Lower leg skin (tissue), 3 donors: Measurements from ENCODE around the gene CDKN2B-AS1.

Experiments used
- POLR2A ChIP-seq, 2 donors: fragments of 450-650 bp; IDR thresholded peaks; one replicate each; pipeline ENCODE4 v1.6.1; 2016 to 2017; ENCODE audit warnings: antibody characterized with exemption in 2 of 2, mild to moderate bottlenecking in 1 of 2, moderate library complexity in 1 of 2
- TF ChIP-seq, protein P1 (sequence below), 3 donors: fragments of 450-650 bp; IDR thresholded peaks; one replicate each; pipeline ENCODE4 v1.5.1; 2016; ENCODE audit warnings: antibody characterized with exemption in 3 of 3, mild to moderate bottlenecking in 3 of 3, moderate library complexity in 2 of 3

DNA sequence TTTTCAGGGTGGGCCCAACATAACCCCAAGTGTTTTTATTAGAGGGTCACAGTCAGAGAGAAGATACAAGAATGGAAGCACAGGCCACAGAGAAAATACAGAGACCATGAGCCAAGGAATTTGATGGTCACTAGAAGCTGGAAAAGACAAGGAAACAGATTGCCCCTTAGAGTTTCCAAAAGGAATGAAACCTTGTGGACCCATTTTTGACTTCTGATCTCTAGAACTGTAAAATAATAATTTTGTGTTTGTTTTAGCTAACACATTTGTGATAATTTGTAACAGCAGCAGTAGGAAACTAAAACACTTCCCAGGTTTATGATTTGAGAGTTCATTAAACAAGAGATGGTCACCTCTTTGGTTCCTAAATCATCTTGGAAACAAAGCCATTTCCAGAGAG lies 22.2 kb upstream of the CDKN2B-AS1 start:
- TF ChIP-seq, protein P1, sequence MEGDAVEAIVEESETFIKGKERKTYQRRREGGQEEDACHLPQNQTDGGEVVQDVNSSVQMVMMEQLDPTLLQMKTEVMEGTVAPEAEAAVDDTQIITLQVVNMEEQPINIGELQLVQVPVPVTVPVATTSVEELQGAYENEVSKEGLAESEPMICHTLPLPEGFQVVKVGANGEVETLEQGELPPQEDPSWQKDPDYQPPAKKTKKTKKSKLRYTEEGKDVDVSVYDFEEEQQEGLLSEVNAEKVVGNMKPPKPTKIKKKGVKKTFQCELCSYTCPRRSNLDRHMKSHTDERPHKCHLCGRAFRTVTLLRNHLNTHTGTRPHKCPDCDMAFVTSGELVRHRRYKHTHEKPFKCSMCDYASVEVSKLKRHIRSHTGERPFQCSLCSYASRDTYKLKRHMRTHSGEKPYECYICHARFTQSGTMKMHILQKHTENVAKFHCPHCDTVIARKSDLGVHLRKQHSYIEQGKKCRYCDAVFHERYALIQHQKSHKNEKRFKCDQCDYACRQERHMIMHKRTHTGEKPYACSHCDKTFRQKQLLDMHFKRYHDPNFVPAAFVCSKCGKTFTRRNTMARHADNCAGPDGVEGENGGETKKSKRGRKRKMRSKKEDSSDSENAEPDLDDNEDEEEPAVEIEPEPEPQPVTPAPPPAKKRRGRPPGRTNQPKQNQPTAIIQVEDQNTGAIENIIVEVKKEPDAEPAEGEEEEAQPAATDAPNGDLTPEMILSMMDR (IDR thresholded peaks at IDR 0.05) = no peak
- TF ChIP-seq POLR2A (IDR thresholded peaks at IDR 0.05) = no peak
